Measurements from ENCODE around the gene OSBP2. TPM values are rescaled to one million over a fixed set of nuclear protein-coding genes. Genes with fewer than 3 reads are reported as not detected.
A peak's percentile ranks its signal among the peaks of the same experiment; 100 is the strongest.

Gene OSBP2
- total RNA-seq, 1 experiment from 2014 or later = 7.1 TPM

DNA sequence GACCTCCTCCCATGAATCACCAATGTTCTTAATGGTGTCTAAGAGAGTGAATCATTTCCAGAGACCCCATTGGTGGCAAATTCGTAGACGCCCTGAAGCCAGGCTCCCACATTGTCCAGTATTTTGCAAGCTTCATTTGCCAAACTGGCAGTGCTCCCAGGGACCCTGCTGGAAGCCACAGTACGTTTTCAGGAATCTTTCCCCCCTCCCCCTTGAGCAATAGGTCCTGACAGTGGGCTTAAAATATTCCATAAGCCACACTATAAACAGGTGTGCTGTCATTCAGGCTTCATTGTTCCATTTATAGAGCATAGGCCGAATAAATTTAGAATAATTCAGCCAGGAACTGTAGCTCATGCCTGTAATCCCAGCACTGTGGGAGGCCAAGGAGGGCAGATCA is 148.6 kb downstream of the OSBP2 start:
- no peaks in the 10 kb centered on the region for H3K9me3 ChIP-seq (ENCODE audit: insufficient read depth, low read depth)
- BruUV-seq (replicated peaks) = no TSS peak
- H2AFZ ChIP-seq = no peak overlapping the region
- H3K4me2 ChIP-seq = no peak overlapping the region
- no peaks in the 10 kb centered on the region for H3K9me2 ChIP-seq (ENCODE audit: insufficient read depth)
- POLR2A ChIA-PET (ENCODE audit: unreplicated experiment) = no interaction called here
- intact Hi-C loops (cut with micrococcal nuclease; ENCODE audit: unreplicated experiment) = no loop called here
- no peaks in the 10 kb centered on the region for H3K27me3 ChIP-seq (ENCODE audit: insufficient read depth, low read depth)
- 0 out of 2 replicates have a peak overlapping the region, but pooled peaks have one; percentile 2 for H3K27ac ChIP-seq
- H3K4me1 ChIP-seq (replicated peaks; ENCODE audit: insufficient read depth) = peaks cover 46% of the 10 kb centered on the region
- no peaks in the 10 kb centered on the region for H4K20me1 ChIP-seq (ENCODE audit: insufficient read depth)
- no peaks in the 10 kb centered on the region for H3K36me3 ChIP-seq (ENCODE audit: low read depth)
- TF ChIP-seq EZH2 (IDR thresholded peaks at IDR 0.05; ENCODE audit: low read depth) = no peak
- TF ChIP-seq, protein P1, sequence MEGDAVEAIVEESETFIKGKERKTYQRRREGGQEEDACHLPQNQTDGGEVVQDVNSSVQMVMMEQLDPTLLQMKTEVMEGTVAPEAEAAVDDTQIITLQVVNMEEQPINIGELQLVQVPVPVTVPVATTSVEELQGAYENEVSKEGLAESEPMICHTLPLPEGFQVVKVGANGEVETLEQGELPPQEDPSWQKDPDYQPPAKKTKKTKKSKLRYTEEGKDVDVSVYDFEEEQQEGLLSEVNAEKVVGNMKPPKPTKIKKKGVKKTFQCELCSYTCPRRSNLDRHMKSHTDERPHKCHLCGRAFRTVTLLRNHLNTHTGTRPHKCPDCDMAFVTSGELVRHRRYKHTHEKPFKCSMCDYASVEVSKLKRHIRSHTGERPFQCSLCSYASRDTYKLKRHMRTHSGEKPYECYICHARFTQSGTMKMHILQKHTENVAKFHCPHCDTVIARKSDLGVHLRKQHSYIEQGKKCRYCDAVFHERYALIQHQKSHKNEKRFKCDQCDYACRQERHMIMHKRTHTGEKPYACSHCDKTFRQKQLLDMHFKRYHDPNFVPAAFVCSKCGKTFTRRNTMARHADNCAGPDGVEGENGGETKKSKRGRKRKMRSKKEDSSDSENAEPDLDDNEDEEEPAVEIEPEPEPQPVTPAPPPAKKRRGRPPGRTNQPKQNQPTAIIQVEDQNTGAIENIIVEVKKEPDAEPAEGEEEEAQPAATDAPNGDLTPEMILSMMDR (conservative IDR thresholded peaks at IDR 0.05) = no peak
- H3K79me2 ChIP-seq (ENCODE audit: low read depth) = peaks cover 3% of the 10 kb centered on the region; the same call in 1 of the 2 replicates
- no peak overlapping the region for H3K4me3 ChIP-seq
- peaks cover 23% of the 10 kb centered on the region for H3F3A ChIP-seq (ENCODE audit: insufficient read depth, low read depth)
- CTCF ChIA-PET = no interaction called here
- peak in 1 of 2 experiments; percentile 56 for DNase-seq

- POLR2A ChIA-PET (ENCODE audit: unreplicated experiment) = no interaction called here
- Histone ChIP-seq H3F3A (ENCODE audit: insufficient read depth, low read depth) (peaks cover 4% of the 10 kb centered on the region), H3K27ac (no peak overlapping the region), H3K9me2 (ENCODE audit: insufficient read depth) (no peaks in the 10 kb centered on the region), H3K4me3 (no peak overlapping the region), H3K79me2 (ENCODE audit: low read depth) (no peaks in the 10 kb centered on the region), H3K4me1 (replicated peaks; ENCODE audit: insufficient read depth) (peaks cover 28% of the 10 kb centered on the region), H2AFZ (no peak overlapping the region), H3K9me3 (ENCODE audit: insufficient read depth, low read depth) (no peaks in the 10 kb centered on the region; the same call in 1 of the 2 replicates), H3K4me2 (no peak overlapping the region), H3K36me3 (ENCODE audit: low read depth) (no peaks in the 10 kb centered on the region), H4K20me1 (ENCODE audit: insufficient read depth) (no peaks in the 10 kb centered on the region), H3K27me3 (ENCODE audit: insufficient read depth, low read depth) (no peaks in the 10 kb centered on the region)
- BruUV-seq (replicated peaks) = no TSS peak
- DNase-seq = no peak
- CTCF ChIA-PET = no interaction called here
- TF ChIP-seq, protein P1 (conservative IDR thresholded peaks at IDR 0.05) = no peak
- no peak for TF ChIP-seq EZH2 (IDR thresholded peaks at IDR 0.05; ENCODE audit: low read depth)
- intact Hi-C loops (cut with micrococcal nuclease; ENCODE audit: unreplicated experiment) = no loop called here
Measured at GRCh38 chr22:30847583-30847982, 152.9 kb downstream of the OSBP2 start.

DNA sequence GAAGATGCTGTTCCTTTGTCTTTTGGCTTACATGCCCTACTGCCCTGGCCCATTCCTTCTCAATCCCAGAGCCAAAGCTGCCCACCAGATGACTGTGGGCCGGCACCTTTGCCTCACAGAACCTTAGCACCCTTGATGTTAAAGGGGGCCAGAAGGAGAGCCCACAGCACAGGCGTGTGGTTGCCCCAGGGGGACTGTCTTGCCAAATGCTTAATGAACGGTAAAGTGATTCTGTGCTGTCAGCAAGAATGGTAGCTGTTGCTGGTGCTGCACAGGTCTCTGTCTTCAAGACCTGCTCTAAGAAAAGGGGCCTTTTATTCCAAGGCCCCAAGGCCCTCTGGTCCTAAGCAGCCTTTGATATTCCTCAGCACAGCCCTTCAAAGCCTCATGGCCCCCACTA is 160.6 kb downstream of the OSBP2 start:
- Histone ChIP-seq H3F3A (ENCODE audit: insufficient read depth, low read depth) (no peaks in the 10 kb centered on the region), H4K20me1 (ENCODE audit: insufficient read depth) (no peaks in the 10 kb centered on the region), H2AFZ (no peak overlapping the region), H3K36me3 (ENCODE audit: low read depth) (no peaks in the 10 kb centered on the region), H3K27me3 (ENCODE audit: insufficient read depth, low read depth) (no peaks in the 10 kb centered on the region), H3K79me2 (ENCODE audit: low read depth) (no peaks in the 10 kb centered on the region), H3K27ac (no peak overlapping the region), H3K4me2 (no peak overlapping the region), H3K4me1 (replicated peaks; ENCODE audit: insufficient read depth) (no peaks in the 10 kb centered on the region), H3K9me3 (ENCODE audit: insufficient read depth, low read depth) (peaks cover 4% of the 10 kb centered on the region), H3K9me2 (ENCODE audit: insufficient read depth) (no peaks in the 10 kb centered on the region), H3K4me3 (no peak overlapping the region)
- intact Hi-C loops (cut with micrococcal nuclease; ENCODE audit: unreplicated experiment) = no loop called here
- no peak for DNase-seq
- POLR2A ChIA-PET (ENCODE audit: unreplicated experiment) = no interaction called here
- CTCF ChIA-PET = no interaction called here
- BruUV-seq (replicated peaks) = no TSS peak
- TF ChIP-seq, protein P1 (conservative IDR thresholded peaks at IDR 0.05) = no peak
- TF ChIP-seq EZH2 (IDR thresholded peaks at IDR 0.05; ENCODE audit: low read depth) = no peak

All from PC-9 (cell line).